Stimulated activated CD4-positive, alpha-beta T cell treated with anti-CD3 and anti-CD28 coated beads, Interleukin-2, amount 100 ng/mL, for 24 hours (primary cell): ENCODE measurements around the gene YY1.
"Not testable (repeated sequence)": the region's sequence is repeated elsewhere in the genome, so short reads cannot be mapped to it uniquely, and the experiment has no call there.

ENCODE experiments used
- DNase-seq, 2 donors: peaks; one replicate each; pipeline ENCODE4 v3.0.0-alpha.2; 2020

Gene YY1

GRCh38 chr14:100285021-100285912, 46.3 kb downstream of the YY1 start:
- peak; percentile 82 to 84 for DNase-seq

- DNase-seq = no peak
These were observed 47.0 kb downstream of the YY1 start for GRCh38 chr14:100285913-100286400.

- DNase-seq = no peak
These were observed 47.7 kb downstream of the YY1 start for GRCh38 chr14:100286484-100287191.

GRCh38 chr14:100287202-100287997, 48.5 kb downstream of the YY1 start:
- no peak for DNase-seq

- not testable (repeated sequence) for DNase-seq
These were observed 49.0 kb downstream of the YY1 start for GRCh38 chr14:100287998-100288295.

GRCh38 chr14:100288382-100289185, 49.6 kb downstream of the YY1 start:
- no peak for DNase-seq

- no peak for DNase-seq
These were observed 51.1 kb downstream of the YY1 start for GRCh38 chr14:100289916-100290606.

- DNase-seq = no peak
These were observed 51.8 kb downstream of the YY1 start for GRCh38 chr14:100290607-100291304.

GRCh38 chr14:100291305-100292075, 52.5 kb downstream of the YY1 start:
- no peak for DNase-seq

GRCh38 chr14:100292301-100292775, 53.4 kb downstream of the YY1 start:
- DNase-seq = no peak

GRCh38 chr14:100292776-100293461, 54.0 kb downstream of the YY1 start:
- no peak for DNase-seq

- DNase-seq = no peak
These were observed 54.7 kb downstream of the YY1 start for GRCh38 chr14:100293497-100294212.

GRCh38 chr14:100294213-100294962, 55.4 kb downstream of the YY1 start:
- no peak for DNase-seq

GRCh38 chr14:100294963-100295330, 56.0 kb downstream of the YY1 start:
- DNase-seq = no peak

- no peak for DNase-seq
These were observed 56.6 kb downstream of the YY1 start for GRCh38 chr14:100295376-100296105.

GRCh38 chr14:100296106-100296651, 57.2 kb downstream of the YY1 start:
- no peak for DNase-seq

GRCh38 chr14:100296729-100297128, 57.8 kb downstream of the YY1 start:
- DNase-seq = not testable (repeated sequence)
